Measurements from ENCODE around the gene ZNF777.
"Not testable (repeated sequence)": the region's sequence is repeated elsewhere in the genome, so short reads cannot be mapped to it uniquely, and the experiment has no call there.

Gene ZNF777

GRCh38 chr7:149456506-149457421, 4.1 kb downstream of the ZNF777 start:
- TF ChIP-seq ZFX (IDR thresholded peaks at IDR 0.05), result 0 out of 2 replicates have a peak, but pooled peaks have one; percentile 18
- TF ChIP-seq, protein P1, sequence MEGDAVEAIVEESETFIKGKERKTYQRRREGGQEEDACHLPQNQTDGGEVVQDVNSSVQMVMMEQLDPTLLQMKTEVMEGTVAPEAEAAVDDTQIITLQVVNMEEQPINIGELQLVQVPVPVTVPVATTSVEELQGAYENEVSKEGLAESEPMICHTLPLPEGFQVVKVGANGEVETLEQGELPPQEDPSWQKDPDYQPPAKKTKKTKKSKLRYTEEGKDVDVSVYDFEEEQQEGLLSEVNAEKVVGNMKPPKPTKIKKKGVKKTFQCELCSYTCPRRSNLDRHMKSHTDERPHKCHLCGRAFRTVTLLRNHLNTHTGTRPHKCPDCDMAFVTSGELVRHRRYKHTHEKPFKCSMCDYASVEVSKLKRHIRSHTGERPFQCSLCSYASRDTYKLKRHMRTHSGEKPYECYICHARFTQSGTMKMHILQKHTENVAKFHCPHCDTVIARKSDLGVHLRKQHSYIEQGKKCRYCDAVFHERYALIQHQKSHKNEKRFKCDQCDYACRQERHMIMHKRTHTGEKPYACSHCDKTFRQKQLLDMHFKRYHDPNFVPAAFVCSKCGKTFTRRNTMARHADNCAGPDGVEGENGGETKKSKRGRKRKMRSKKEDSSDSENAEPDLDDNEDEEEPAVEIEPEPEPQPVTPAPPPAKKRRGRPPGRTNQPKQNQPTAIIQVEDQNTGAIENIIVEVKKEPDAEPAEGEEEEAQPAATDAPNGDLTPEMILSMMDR (conservative IDR thresholded peaks at IDR 0.05), result no peak
- H3K27ac ChIP-seq, result no peak overlapping the region

GRCh38 chr7:149455175-149455950, 5.5 kb downstream of the ZNF777 start:
- no peak overlapping the region for H3K27ac ChIP-seq
- TF ChIP-seq ZFX (IDR thresholded peaks at IDR 0.05), result no peak
- TF ChIP-seq, protein P1 (conservative IDR thresholded peaks at IDR 0.05), result no peak

- no peak overlapping the region for H3K27ac ChIP-seq
- no peak for TF ChIP-seq ZFX (IDR thresholded peaks at IDR 0.05)
- TF ChIP-seq, protein P1 (conservative IDR thresholded peaks at IDR 0.05), result no peak
Observed at GRCh38 chr7:149454750-149455149, 6.1 kb downstream of the ZNF777 start.

DNA sequence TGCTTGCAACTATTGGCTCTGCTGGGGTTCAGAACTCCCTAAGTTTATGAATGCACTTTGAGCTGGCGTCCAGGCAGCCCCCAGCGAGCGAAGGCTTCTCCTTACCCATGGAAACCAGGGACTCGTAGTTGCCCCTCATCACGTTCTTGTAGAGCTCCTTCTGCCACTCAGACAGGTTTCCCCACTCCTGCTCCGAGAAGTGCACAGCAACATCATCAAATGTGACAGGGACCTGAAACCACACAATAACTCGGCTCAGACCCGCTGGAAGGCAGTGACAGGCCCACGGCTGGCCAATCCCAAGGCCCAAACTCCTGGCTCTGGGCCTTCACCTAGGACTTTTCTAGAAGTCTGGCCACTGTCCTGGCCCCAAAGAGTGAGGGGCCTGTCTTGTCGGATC, 6.9 kb downstream of the ZNF777 start:
- no peak for TF ChIP-seq ZFX (IDR thresholded peaks at IDR 0.05)
- TF ChIP-seq, protein P1 (conservative IDR thresholded peaks at IDR 0.05), result no peak
- no peak overlapping the region for H3K27ac ChIP-seq

DNA sequence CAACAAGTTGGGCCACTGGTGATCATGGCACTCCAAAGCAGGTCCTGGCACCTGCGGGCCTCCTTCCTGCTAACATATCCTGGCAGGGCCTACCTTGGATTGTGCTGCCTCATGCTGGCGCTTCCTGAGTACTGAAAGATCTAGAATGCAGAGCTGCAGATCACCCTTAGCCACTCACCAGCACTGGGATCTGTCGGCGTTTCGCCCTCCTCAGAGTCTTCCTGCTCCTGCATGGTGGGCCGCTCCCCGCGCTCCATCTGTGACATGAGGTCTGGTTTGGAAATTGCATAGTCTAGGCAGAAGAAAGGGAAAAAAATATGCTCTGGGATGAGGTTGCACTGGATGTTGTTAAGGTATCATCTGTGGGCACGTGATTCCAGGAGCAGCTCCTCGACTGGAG, 10.0 kb downstream of the ZNF777 start:
- TF ChIP-seq, protein P1 (conservative IDR thresholded peaks at IDR 0.05), result no peak
- no peak for TF ChIP-seq ZFX (IDR thresholded peaks at IDR 0.05)
- no peak overlapping the region for H3K27ac ChIP-seq

DNA sequence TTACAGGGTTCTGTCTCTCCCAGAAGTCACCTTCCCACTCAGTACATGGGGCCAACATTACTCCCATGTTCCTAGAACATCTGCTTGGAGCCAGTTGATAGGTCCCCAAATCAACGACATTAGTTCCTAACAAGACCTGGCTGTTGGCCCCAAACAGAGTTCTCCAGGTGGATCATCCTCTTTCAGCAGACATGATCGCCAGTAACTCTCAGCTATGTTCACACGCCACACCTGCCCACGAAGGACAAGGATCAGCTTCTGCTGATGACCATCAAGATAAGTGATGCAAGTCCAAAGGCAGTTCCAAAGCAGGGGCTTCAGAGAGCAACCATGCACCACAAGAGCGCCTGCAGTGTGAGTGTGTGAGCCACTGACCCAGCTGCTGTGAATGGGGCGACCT, 11.0 kb downstream of the ZNF777 start:
- TF ChIP-seq, protein P1 (conservative IDR thresholded peaks at IDR 0.05), result no peak
- TF ChIP-seq ZFX (IDR thresholded peaks at IDR 0.05), result no peak
- no peak overlapping the region for H3K27ac ChIP-seq

GRCh38 chr7:149448961-149449360, 11.9 kb downstream of the ZNF777 start:
- TF ChIP-seq ZFX (IDR thresholded peaks at IDR 0.05), result no peak
- TF ChIP-seq, protein P1 (conservative IDR thresholded peaks at IDR 0.05), result no peak
- H3K27ac ChIP-seq, result no peak overlapping the region

- H3K27ac ChIP-seq, result not testable (repeated sequence)
Observed at GRCh38 chr7:149446026-149446425, 14.8 kb downstream of the ZNF777 start.

Measured in C4-2B (cell line).